B cell (primary cell): ENCODE results near the gene TTLL11. TPM values are rescaled to one million over a fixed set of nuclear protein-coding genes. Genes with fewer than 3 reads are reported as not detected.

Experiments used
- ATAC-seq: fragments of 200-7000 bp; cut with Tn5 transposase; one replicate; pipeline ENCODE4 v1.10.0; 2021; ENCODE audit warnings: low read depth, mild to moderate bottlenecking, moderate number of reproducible peaks, moderate library complexity
- CTCF ChIA-PET: fragments of 350-600 bp; sonication (Branson Sonifier 250); formaldehyde crosslinking; loops from one replicate; lab custom pipeline; 2021; ENCODE audit warnings: antibody characterized with exemption, inconsistent platforms; lab: Charles Lee
- POLR2A ChIA-PET: fragments of 350-600 bp; sonication (Branson Sonifier 250); formaldehyde crosslinking; loops from one replicate; lab custom pipeline; 2021; ENCODE audit warnings: antibody characterized with exemption; lab: Charles Lee
- DNase-seq: peaks from one replicate; pipeline ENCODE4 v3.0.0; 2013
- H2AFZ ChIP-seq: 2 replicates; pipeline ENCODE4 v1.6.1; 2012; ENCODE audit warnings: mild to moderate bottlenecking, low read depth, low read length; ENCODE audit not compliant: insufficient read depth, poor library complexity, severe bottlenecking
- H3K27ac ChIP-seq, 2 donors: 1 replicate in 1 of 2; 2 replicates in 1 of 2; pipeline ENCODE4 v1.5.1; 2012 to 2013; ENCODE audit warnings: low read length in 2 of 2, mild to moderate bottlenecking in 2 of 2, moderate library complexity in 1 of 2
- H3K27me3 ChIP-seq, 4 experiments: fragments of 200-600 bp in 1 of 4; sonication (generic) in 1 of 4; replicated peaks in 1 of 4; 1 replicate in 2 of 4; 2 replicates in 2 of 4; pipeline versions ENCODE4 v1.6.1 to v1.7.0; 2013 to 2016; ENCODE audit warnings: low read length in 3 of 4, mild to moderate bottlenecking in 2 of 4, mixed read lengths in 1 of 4, moderate library complexity in 1 of 4; ENCODE audit not compliant: insufficient read depth in 4 of 4, control insufficient read depth in 3 of 4; ENCODE audit errors: control extremely low read depth in 1 of 4
- H3K36me3 ChIP-seq, 2 experiments: replicated peaks in 1 of 2; 1 replicate in 1 of 2; 2 replicates in 1 of 2; pipeline versions ENCODE4 v1.6.1 to v1.7.1; 2013; ENCODE audit warnings: low read length in 1 of 2; ENCODE audit not compliant: insufficient read depth in 2 of 2, control insufficient read depth in 1 of 2; ENCODE audit errors: control extremely low read depth in 1 of 2, extremely low read depth in 1 of 2
- H3K4me1 ChIP-seq, 2 donors: fragments of 200-600 bp in 1 of 2; sonication (generic) in 1 of 2; 1 replicate in 1 of 2; 2 replicates in 1 of 2; pipeline versions ENCODE4 v1.5.1 to v1.6.1; 2013 to 2017; ENCODE audit warnings: low read length in 2 of 2; ENCODE audit not compliant: control insufficient read depth in 2 of 2, insufficient read depth in 2 of 2
- H3K4me2 ChIP-seq: replicated peaks from 2 replicates; pipeline ENCODE3; 2012; ENCODE audit warnings: mild to moderate bottlenecking, low read depth, low read length; ENCODE audit not compliant: poor library complexity, severe bottlenecking
- H3K4me3 ChIP-seq, 5 experiments: fragments of 200-600 bp in 1 of 5; sonication (generic) in 1 of 5; 1 replicate in 3 of 5; 2 replicates in 2 of 5; pipeline versions ENCODE4 v1.5.1 to v1.7.0; 2011 to 2016; ENCODE audit warnings: low read length in 4 of 5, mild to moderate bottlenecking in 4 of 5, low read depth in 2 of 5, control low read depth in 1 of 5, moderate library complexity in 1 of 5; ENCODE audit not compliant: insufficient read depth in 1 of 5; ENCODE audit errors: control extremely low read depth in 1 of 5, extremely low read depth in 1 of 5
- H3K79me2 ChIP-seq: fragments of 200-600 bp; sonication (generic); one replicate; pipeline ENCODE4 v1.6.0; 2016; ENCODE audit warnings: low read length; ENCODE audit not compliant: control insufficient read depth, insufficient read depth
- H3K9ac ChIP-seq: fragments of 200-600 bp; sonication (generic); 2 replicates; pipeline ENCODE4 v1.6.1; 2017; ENCODE audit warnings: mild to moderate bottlenecking, low read length, moderate library complexity
- H3K9me3 ChIP-seq, 3 donors: one replicate each; pipeline versions ENCODE4 v1.6.1 to v1.7.1; 2013; ENCODE audit warnings: low read length in 2 of 3; ENCODE audit not compliant: control insufficient read depth in 2 of 3, insufficient read depth in 1 of 3; ENCODE audit errors: control extremely low read depth in 1 of 3
- H4K20me1 ChIP-seq: 2 replicates; pipeline ENCODE4 v1.6.0; 2012; ENCODE audit warnings: mild to moderate bottlenecking, low read length; ENCODE audit not compliant: insufficient read depth, control insufficient read depth, poor library complexity, severe bottlenecking
- H3K27ac Mint-ChIP-seq: one replicate; pipeline ENCODE4 v1.8.0; 2021; ENCODE audit warnings: mixed read lengths
- H3K27me3 Mint-ChIP-seq: one replicate; pipeline ENCODE4 v1.8.0; 2021; ENCODE audit warnings: mixed read lengths
- H3K4me1 Mint-ChIP-seq: one replicate; pipeline ENCODE4 v1.8.0; 2021; ENCODE audit warnings: mixed read lengths
- H3K4me3 Mint-ChIP-seq: one replicate; pipeline ENCODE4 v1.8.0; 2021; ENCODE audit warnings: mixed read lengths
- H3K9me3 Mint-ChIP-seq: one replicate; pipeline ENCODE4 v1.8.0; 2022; ENCODE audit warnings: mixed read lengths; ENCODE audit not compliant: insufficient read depth
- CTCF ChIP-seq: fragments of 200-600 bp; IDR thresholded peaks from one replicate; pipeline ENCODE4 v1.8.0; 2022; ENCODE audit warnings: antibody characterized with exemption, mild to moderate bottlenecking
- EZH2 ChIP-seq: IDR thresholded peaks from 2 replicates; pipeline ENCODE4 v1.6.1; 2012; ENCODE audit warnings: borderline replicate concordance, low read depth, mild to moderate bottlenecking, moderate library complexity, low read length; ENCODE audit not compliant: insufficient read depth, poor library complexity, severe bottlenecking
- WGBS: methylation state at CpG from one replicate; pipeline ENCODE4 v1.1.5; 2013; ENCODE audit warnings: missing lambda C conversion rate; ENCODE audit not compliant: insufficient coverage; 5-methylcytosine and 5-hydroxymethylcytosine counted together
- intact Hi-C: fragments of 100-400 bp; cut with micrococcal nuclease; formaldehyde crosslinking; loops from one replicate; pipeline ENCODE4 v1.10.0; 2022
- polyA plus RNA-seq: library from polyadenylated mRNA; depleted of rRNA; stranded (reverse); fragments of >200 nt; gene quantifications from 2 replicates; pipeline ENCODE4 v1.2.3, GENCODE V29; 2012
- total RNA-seq, 2 donors: library from RNA; stranded (reverse); fragments of 120-200 nt in 1 of 2; gene quantifications; 1 replicate in 1 of 2; 2 replicates in 1 of 2; pipeline versions ENCODE4 v1.2.3 to v1.2.4, GENCODE V29; 2013 to 2022

The TTLL11 gene
- total and polyA plus RNA-seq, 2 donors (not counting 1 experiment from before 2014, with no cell fraction given): 3.6 to 3.8 TPM

DNA sequence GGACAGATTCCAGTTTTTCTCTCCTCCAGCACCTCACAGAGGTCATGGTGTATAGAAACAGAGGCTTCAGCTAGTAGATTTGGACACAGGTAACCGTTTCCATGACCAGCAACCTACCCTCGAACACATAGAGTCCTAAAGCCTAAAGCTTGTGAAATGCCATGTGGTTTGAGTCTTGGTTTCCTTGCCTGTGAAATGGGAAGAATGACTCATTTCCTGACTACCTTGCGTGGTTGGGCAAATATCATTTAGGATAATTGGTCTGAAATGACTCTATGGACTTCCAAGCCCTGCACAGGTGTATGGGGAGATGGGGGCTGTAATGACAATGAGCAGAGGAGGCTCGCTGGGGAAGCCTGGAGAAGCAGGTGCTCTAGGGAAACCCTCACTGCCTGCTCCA is 134.6 kb downstream of the TTLL11 start:
- CTCF ChIA-PET: no interaction called here

DNA sequence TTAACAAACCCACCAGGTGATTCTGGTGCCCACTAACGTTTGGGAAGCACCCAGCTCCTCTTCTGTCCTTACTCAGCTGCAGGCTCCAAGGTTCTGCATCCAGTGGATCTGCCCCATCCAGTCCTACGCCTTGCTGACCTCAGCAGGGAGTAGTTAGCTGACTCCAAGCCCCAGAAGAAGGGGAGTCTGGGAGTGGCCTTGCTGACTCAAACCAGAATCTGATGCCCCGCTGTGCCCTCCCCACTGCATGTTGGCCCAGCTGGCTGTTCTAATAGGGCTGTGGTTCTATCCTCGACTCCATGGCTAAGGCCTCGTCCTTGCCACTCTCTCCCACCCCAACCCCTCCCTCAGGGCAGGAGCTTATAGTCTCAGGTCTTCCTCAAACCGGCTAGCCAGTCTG is 136.3 kb downstream of the TTLL11 start:
- Mint-ChIP-seq H3K27me3 (no peaks in the 10 kb centered on the region), H3K4me1 (peaks cover 10% of the 10 kb centered on the region), H3K27ac (no peak overlapping the region), H3K4me3 (no peak overlapping the region), H3K9me3 (no peaks in the 10 kb centered on the region)
- Histone ChIP-seq H3K79me2 (no peaks in the 10 kb centered on the region), H2AFZ (no peak overlapping the region), H3K4me3 (no peak overlapping the region), H3K36me3 (no peaks in the 10 kb centered on the region), H3K4me2 (no peak overlapping the region), H3K9me3 (no peaks in the 10 kb centered on the region), H3K27ac (no peak overlapping the region), H3K27me3 (no peaks in the 10 kb centered on the region), H3K4me1 (no peaks in the 10 kb centered on the region), H4K20me1 (no peaks in the 10 kb centered on the region), H3K9ac (no peak overlapping the region)
- 91% methylated on average over 5 of the region's 6 CpGs for WGBS
- CTCF ChIA-PET: no interaction called here
- no peak for ATAC-seq
- no peak for DNase-seq
- intact Hi-C loops: no loop called here
- POLR2A ChIA-PET: interaction anchor here (1.1 kb wide), 1 partner anchor 10 kb away, joined by 3 read pairs; no protein-coding TSS in a partner anchor
- TF ChIP-seq CTCF (no peak), EZH2 (no peak)

More for the DNA sequence above, 134.6 kb downstream of the TTLL11 start:
- Histone ChIP-seq H3K36me3 (no peaks in the 10 kb centered on the region), H3K4me2 (no peak overlapping the region), H2AFZ (no peak overlapping the region), H3K4me1 (no peaks in the 10 kb centered on the region), H3K9ac (no peak overlapping the region), H3K27ac (no peak overlapping the region), H3K4me3 (no peak overlapping the region), H3K27me3 (no peaks in the 10 kb centered on the region), H3K9me3 (no peaks in the 10 kb centered on the region), H3K79me2 (no peaks in the 10 kb centered on the region), H4K20me1 (no peaks in the 10 kb centered on the region)
- intact Hi-C loops: no loop called here
- WGBS: 77% methylated on average over 2 of the region's 4 CpGs
- Mint-ChIP-seq H3K9me3 (no peaks in the 10 kb centered on the region), H3K27ac (no peak overlapping the region), H3K4me3 (no peak overlapping the region), H3K4me1 (peaks cover 4% of the 10 kb centered on the region), H3K27me3 (no peaks in the 10 kb centered on the region)
- ATAC-seq: no peak
- no peak for TF ChIP-seq CTCF
- no peak for TF ChIP-seq EZH2
- POLR2A ChIA-PET: no interaction called here
- no peak for DNase-seq
